LNCaP clone FGC (cell line): ENCODE data around the gene SLC39A11.

ENCODE experiments used
- DNase-seq: peaks from one replicate; pipeline ENCODE4 v3.0.0-alpha.2; 2011; ENCODE audit warnings: low read depth
- H3K4me3 ChIP-seq: 2 replicates; pipeline ENCODE4 v1.5.1; 2011; ENCODE audit warnings: mild to moderate bottlenecking, low read depth, low read length, control low read depth
- TF ChIP-seq, protein P1 (sequence below): IDR thresholded peaks from 2 replicates; pipeline ENCODE4 v1.5.1; 2012; ENCODE audit warnings: mild to moderate bottlenecking; ENCODE audit not compliant: control insufficient read depth, insufficient read depth; ENCODE audit errors: extremely low read depth

Gene SLC39A11

DNA sequence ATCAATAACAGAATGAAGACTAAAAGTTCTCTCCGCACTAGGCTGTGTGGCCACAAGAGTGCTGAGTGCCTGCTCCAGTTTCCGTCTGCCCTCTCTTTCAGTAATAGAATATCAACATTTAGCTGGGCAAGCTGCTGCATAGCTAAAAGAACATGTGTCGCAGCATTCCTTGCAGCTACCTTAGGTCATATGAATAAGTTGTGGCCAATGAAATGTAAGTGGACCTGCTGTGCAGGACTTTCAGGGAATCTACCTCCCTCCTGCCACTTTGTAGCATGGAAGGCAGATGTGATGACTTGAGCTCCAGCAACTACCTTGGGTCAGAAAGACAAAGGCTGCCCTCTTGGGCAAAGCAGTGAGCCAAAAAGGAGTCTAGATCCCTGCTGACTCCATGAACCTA, 25.4 kb downstream of the SLC39A11 start:
- TF ChIP-seq, protein P1, sequence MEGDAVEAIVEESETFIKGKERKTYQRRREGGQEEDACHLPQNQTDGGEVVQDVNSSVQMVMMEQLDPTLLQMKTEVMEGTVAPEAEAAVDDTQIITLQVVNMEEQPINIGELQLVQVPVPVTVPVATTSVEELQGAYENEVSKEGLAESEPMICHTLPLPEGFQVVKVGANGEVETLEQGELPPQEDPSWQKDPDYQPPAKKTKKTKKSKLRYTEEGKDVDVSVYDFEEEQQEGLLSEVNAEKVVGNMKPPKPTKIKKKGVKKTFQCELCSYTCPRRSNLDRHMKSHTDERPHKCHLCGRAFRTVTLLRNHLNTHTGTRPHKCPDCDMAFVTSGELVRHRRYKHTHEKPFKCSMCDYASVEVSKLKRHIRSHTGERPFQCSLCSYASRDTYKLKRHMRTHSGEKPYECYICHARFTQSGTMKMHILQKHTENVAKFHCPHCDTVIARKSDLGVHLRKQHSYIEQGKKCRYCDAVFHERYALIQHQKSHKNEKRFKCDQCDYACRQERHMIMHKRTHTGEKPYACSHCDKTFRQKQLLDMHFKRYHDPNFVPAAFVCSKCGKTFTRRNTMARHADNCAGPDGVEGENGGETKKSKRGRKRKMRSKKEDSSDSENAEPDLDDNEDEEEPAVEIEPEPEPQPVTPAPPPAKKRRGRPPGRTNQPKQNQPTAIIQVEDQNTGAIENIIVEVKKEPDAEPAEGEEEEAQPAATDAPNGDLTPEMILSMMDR = no peak
- no peak overlapping the region for H3K4me3 ChIP-seq
- no peak for DNase-seq

DNA sequence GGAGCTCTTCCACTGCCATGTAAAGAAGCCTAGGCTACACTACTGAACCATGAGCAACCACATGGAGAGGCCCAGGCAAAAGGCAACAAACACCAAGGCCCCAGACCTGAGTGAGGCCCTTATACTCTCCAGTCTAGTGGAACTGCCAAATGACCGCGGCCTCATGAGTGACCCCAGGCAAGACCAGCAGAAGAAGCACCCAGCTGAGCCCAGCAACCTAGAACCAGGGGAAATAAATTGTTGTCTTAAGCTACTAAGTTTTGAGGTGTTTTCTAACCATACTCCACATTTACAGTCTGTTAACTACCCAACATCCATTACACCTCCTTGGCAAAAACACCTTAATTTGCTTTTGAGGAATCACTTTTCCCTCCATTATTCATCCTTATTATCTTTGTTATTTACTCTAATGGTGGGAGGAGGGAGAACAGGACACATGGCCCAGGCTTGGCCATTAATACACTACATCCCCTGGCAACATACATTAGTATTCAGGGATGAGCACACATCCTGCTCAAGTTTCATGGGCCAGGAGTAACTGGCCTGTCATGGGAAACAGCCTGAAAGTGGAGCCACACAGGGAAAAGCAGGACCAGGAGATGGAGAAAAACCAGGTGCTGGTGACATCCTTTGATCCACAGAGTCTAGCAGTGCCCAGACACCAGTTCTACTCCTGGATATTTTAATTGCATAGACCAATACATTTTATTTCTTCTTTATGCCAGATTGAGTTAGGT, 26.2 kb downstream of the SLC39A11 start:
- DNase-seq = no peak
- TF ChIP-seq, protein P1 = no peak
- H3K4me3 ChIP-seq = no peak overlapping the region

DNA sequence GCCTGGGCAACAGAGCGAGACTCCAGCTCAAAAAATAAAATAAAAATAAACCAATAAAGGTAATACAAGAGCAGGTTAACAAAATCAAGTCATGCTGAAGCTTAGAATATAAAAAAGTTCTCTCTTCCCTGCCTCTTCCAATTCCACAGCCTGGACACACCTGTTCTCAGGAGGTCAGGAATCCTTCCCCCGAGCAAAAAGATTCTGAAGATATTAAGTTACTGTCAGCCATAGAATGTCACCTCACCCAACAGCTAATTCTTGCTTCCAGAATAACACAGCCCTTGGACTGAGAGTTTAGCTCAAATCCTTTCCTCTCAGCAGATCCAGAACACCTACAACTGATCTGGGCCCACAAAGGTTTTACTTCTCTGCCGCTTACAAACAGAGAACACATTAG, 27.1 kb downstream of the SLC39A11 start:
- no peak overlapping the region for H3K4me3 ChIP-seq
- TF ChIP-seq, protein P1 = no peak

GRCh38 chr17:73064084-73064938, 28.2 kb downstream of the SLC39A11 start:
- DNase-seq = no peak
- TF ChIP-seq, protein P1 = no peak
- H3K4me3 ChIP-seq = no peak overlapping the region

More for the DNA sequence above, 27.1 kb downstream of the SLC39A11 start:
- DNase-seq = no peak

DNA sequence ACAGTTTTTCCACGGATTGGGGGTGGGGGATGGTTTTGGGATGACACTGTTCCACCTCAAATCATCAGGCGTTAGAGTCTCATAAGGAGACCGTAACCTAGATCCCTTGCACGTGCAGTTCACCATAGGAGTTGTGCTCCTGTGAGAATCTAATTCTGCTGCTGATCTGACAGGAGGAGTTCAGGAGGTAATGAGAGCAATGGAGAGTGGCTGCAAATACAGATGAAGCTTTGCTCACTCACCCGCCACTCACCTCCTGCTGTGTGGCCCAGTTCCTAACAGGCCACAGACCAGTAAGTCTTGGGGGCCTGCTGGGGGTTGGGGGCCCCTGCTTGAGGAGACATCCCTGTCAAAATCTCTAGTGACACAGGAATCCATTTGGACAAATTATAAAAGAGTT, 29.8 kb downstream of the SLC39A11 start:
- no peak overlapping the region for H3K4me3 ChIP-seq
- DNase-seq = no peak
- TF ChIP-seq, protein P1 = no peak

DNA sequence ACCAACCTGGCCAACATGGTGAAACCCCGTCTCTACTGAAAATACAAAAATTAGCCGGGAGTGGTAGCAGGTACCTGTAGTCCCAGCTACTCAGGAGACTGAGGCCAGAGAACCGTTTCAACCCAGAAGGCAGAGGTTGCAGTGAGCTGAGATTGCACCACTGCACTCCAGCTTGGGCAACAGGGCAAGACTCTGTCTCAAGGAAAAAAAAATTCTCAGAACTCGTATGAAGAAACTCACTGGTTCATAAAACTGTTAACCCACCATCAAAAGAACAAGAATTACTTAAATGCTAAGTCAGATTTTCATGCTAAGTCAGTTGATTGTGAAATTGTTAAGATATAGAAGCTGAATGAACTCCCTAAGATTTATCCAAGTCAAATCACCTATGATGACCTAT, 31.3 kb downstream of the SLC39A11 start:
- TF ChIP-seq, protein P1 = no peak
- no peak overlapping the region for H3K4me3 ChIP-seq
- no peak for DNase-seq
